Parathyroid adenoma (tissue), 2 donors: ENCODE measurements around the gene LRWD1.

Experiments used
- H2AFZ ChIP-seq: fragments of 300-600 bp; sonication (generic); one replicate; pipeline ENCODE4 v1.7.0; 2017; ENCODE audit warnings: antibody characterized with exemption, mild to moderate bottlenecking
- H3K27ac ChIP-seq: fragments of 300-600 bp; sonication (generic); one replicate; pipeline ENCODE4 v1.7.0; 2017
- H3K27me3 ChIP-seq: fragments of 300-600 bp; sonication (generic); one replicate; pipeline ENCODE4 v1.7.0; 2017; ENCODE audit warnings: low read length; ENCODE audit not compliant: control insufficient read depth, insufficient read depth
- H3K36me3 ChIP-seq: fragments of 300-600 bp; sonication (generic); one replicate; pipeline ENCODE4 v1.7.0; 2017; ENCODE audit warnings: low read length; ENCODE audit not compliant: control insufficient read depth, insufficient read depth
- H3K4me1 ChIP-seq: fragments of 300-600 bp; sonication (generic); one replicate; pipeline ENCODE4 v1.7.0; 2017; ENCODE audit warnings: control low read depth
- H3K4me2 ChIP-seq: fragments of 300-600 bp; sonication (generic); one replicate; pipeline ENCODE4 v1.7.0; 2017; ENCODE audit warnings: low read length
- H3K4me3 ChIP-seq: fragments of 300-600 bp; sonication (generic); one replicate; pipeline ENCODE4 v1.7.0; 2017; ENCODE audit warnings: low read depth, low read length
- H3K79me2 ChIP-seq: fragments of 300-600 bp; sonication (generic); one replicate; pipeline ENCODE4 v1.7.0; 2017; ENCODE audit warnings: control low read depth
- H3K9ac ChIP-seq: fragments of 300-600 bp; sonication (generic); one replicate; pipeline ENCODE4 v1.7.0; 2017; ENCODE audit warnings: mild to moderate bottlenecking
- H3K9me3 ChIP-seq: fragments of 300-600 bp; sonication (generic); one replicate; pipeline ENCODE4 v1.7.0; 2017; ENCODE audit warnings: low read length; ENCODE audit not compliant: control insufficient read depth
- TF ChIP-seq, protein P1 (sequence below): fragments of 300-600 bp; sonication (generic); IDR thresholded peaks from one replicate; pipeline ENCODE4 v1.7.0; 2017; ENCODE audit warnings: antibody characterized with exemption, mild to moderate bottlenecking
- donor health status: primary hyperparathyroidism.

Gene LRWD1

DNA sequence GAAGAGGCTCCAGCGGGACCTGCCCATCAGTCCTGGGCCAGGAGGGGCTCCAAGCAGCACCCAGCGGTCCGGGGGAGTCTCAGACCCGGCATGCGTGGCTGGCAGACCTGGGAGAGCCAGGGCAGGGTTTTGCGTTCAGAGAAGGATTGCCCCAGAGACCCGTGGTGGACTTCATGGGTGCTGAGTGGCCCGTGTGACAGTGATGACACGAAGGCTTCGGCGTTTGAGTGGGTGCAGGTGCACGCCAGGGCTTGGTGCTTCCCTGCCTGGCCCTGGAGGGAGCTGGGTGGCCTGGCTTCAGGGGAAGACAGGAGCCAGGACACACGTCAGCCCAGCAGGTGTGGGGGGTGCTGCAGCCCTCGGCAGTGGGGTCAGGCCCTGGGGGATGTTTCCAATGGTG lies 17.5 kb upstream of the LRWD1 start:
- no peak overlapping the region for H3K4me2 ChIP-seq
- no peaks in the 10 kb centered on the region for H3K27me3 ChIP-seq
- no peak overlapping the region for H3K9ac ChIP-seq
- H3K4me3 ChIP-seq, result no peak overlapping the region
- no peak overlapping the region for H2AFZ ChIP-seq
- H3K9me3 ChIP-seq, result no peaks in the 10 kb centered on the region
- no peaks in the 10 kb centered on the region for H3K4me1 ChIP-seq
- H3K36me3 ChIP-seq, result no peaks in the 10 kb centered on the region
- TF ChIP-seq, protein P1, sequence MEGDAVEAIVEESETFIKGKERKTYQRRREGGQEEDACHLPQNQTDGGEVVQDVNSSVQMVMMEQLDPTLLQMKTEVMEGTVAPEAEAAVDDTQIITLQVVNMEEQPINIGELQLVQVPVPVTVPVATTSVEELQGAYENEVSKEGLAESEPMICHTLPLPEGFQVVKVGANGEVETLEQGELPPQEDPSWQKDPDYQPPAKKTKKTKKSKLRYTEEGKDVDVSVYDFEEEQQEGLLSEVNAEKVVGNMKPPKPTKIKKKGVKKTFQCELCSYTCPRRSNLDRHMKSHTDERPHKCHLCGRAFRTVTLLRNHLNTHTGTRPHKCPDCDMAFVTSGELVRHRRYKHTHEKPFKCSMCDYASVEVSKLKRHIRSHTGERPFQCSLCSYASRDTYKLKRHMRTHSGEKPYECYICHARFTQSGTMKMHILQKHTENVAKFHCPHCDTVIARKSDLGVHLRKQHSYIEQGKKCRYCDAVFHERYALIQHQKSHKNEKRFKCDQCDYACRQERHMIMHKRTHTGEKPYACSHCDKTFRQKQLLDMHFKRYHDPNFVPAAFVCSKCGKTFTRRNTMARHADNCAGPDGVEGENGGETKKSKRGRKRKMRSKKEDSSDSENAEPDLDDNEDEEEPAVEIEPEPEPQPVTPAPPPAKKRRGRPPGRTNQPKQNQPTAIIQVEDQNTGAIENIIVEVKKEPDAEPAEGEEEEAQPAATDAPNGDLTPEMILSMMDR, result no peak
- H3K79me2 ChIP-seq, result no peaks in the 10 kb centered on the region
- H3K27ac ChIP-seq, result no peak overlapping the region

DNA sequence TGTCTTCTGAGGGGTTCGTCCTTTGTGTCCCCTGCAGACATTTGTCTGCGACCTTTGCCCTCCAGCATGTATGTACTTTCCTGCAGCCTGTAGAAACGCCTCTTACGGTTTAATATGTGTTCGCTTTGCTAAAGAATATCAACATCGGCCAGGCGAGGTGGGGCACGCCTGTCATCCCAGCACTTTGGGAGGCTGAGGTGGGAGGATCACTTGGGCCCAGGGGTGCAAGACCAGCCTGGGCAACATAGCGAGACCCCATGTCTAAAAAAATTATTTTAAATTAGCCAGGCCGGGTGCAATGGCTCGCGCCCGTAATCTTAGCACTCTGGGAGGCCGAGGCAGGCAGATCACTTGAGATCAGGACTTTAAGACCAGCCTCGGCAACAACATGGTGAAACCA lies 15.6 kb upstream of the LRWD1 start:
- no peaks in the 10 kb centered on the region for H3K79me2 ChIP-seq
- TF ChIP-seq, protein P1, result no peak
- H3K4me1 ChIP-seq, result no peaks in the 10 kb centered on the region
- H3K36me3 ChIP-seq, result no peaks in the 10 kb centered on the region
- H3K4me2 ChIP-seq, result no peak overlapping the region
- no peak overlapping the region for H2AFZ ChIP-seq
- no peak overlapping the region for H3K27ac ChIP-seq
- H3K9ac ChIP-seq, result no peak overlapping the region
- no peak overlapping the region for H3K4me3 ChIP-seq
- H3K27me3 ChIP-seq, result no peaks in the 10 kb centered on the region
- H3K9me3 ChIP-seq, result no peaks in the 10 kb centered on the region

DNA sequence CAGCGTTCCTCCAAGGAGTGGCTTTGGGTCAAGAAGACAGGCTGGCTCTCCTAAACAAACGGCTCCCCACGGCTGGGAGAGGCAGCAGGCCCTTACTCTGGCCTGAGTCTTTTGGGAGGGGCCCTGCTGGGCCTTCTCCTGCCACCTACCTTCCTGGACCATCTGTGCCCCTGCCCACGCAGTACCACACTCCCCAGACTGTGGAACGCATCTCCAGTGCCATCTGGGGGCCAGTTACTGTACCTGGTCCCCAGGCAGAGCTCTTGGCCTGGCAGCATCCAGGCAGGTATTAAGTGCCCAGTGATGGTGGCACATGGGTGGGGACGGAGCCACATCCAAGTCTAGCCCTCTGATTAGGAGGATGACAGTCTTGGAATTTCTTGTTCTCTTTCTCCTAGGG lies 14.5 kb upstream of the LRWD1 start:
- no peaks in the 10 kb centered on the region for H3K36me3 ChIP-seq
- H3K9ac ChIP-seq, result no peak overlapping the region
- H3K4me1 ChIP-seq, result no peaks in the 10 kb centered on the region
- H3K27me3 ChIP-seq, result no peaks in the 10 kb centered on the region
- no peak overlapping the region for H3K27ac ChIP-seq
- H3K4me3 ChIP-seq, result no peak overlapping the region
- H3K9me3 ChIP-seq, result no peaks in the 10 kb centered on the region
- TF ChIP-seq, protein P1, result peak; percentile 45
- no peaks in the 10 kb centered on the region for H3K79me2 ChIP-seq
- no peak overlapping the region for H2AFZ ChIP-seq
- H3K4me2 ChIP-seq, result no peak overlapping the region

DNA sequence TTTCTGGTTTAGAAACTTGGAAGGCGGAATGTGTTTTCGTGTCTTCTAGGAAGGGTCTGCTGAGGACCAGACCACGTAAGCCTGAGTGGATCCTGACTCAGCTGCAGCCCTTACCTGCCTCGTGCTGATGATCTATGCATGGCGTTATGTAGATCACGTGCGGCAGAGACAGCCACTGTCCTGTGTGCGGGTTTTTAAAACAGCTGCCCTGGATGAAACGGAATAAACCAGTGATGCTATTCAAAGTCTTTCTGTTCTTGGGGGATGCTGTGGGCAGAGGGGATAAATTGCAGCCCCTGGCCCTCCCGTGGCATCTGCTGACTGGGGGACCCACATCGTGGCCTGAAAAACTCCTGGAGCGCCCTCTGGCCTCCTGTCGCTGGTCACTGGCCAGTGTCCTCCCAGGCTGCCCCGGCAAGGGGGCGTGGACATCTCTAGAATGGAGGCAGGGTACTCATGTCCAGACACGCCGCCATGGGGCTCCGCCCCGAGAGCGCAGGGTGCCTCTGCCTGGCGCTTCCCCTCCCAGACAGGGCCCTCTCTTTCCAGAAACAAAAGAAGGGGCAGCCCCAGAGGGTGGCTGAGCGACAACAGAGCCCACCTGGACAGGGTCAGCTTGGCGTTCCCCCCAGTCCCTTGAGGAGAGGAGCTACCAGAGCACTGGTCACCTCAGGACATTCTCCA lies 13.3 kb upstream of the LRWD1 start:
- no peaks in the 10 kb centered on the region for H3K79me2 ChIP-seq
- no peak overlapping the region for H3K27ac ChIP-seq
- H3K4me1 ChIP-seq, result no peaks in the 10 kb centered on the region
- no peaks in the 10 kb centered on the region for H3K36me3 ChIP-seq
- peak overlapping the region; percentile 62 for H2AFZ ChIP-seq
- no peak overlapping the region for H3K4me2 ChIP-seq
- no peak overlapping the region for H3K9ac ChIP-seq
- TF ChIP-seq, protein P1, result peak; percentile 25
- no peaks in the 10 kb centered on the region for H3K27me3 ChIP-seq
- no peaks in the 10 kb centered on the region for H3K9me3 ChIP-seq
- H3K4me3 ChIP-seq, result no peak overlapping the region

DNA sequence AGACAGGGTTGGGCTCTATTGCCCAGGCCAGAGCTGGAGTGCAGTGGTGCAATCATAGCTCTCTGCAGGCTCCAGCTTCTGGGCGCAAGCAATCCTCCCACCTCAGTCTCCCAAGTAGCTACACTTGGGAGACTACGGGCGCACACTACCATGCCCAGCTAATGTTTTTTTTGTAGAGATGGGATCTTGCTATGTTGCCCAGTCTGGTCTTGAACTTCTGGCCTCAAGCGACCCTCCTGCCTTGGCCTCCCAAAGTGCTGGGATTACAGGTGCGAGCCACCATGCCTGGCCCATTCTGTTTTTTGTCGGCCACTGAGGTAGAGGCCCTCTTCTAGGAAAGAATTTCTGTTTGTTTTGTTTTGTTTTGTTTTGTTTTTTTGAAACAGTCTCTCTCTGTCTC lies 12.3 kb upstream of the LRWD1 start:
- H3K9ac ChIP-seq, result no peak overlapping the region
- no peak overlapping the region for H2AFZ ChIP-seq
- no peak overlapping the region for H3K4me2 ChIP-seq
- H3K36me3 ChIP-seq, result no peaks in the 10 kb centered on the region
- no peaks in the 10 kb centered on the region for H3K79me2 ChIP-seq
- H3K27ac ChIP-seq, result no peak overlapping the region
- H3K27me3 ChIP-seq, result no peaks in the 10 kb centered on the region
- no peaks in the 10 kb centered on the region for H3K4me1 ChIP-seq
- H3K4me3 ChIP-seq, result no peak overlapping the region
- TF ChIP-seq, protein P1, result no peak
- H3K9me3 ChIP-seq, result no peaks in the 10 kb centered on the region
